ACHN (cell line): ENCODE data around the gene TBK1.

Experiments
- DNase-seq: peaks from one replicate; pipeline ENCODE4 v3.0.0-alpha.2; 2015
- in situ Hi-C: cut with HindIII; loops from 2 replicates; pipeline ENCODE4 v1.10.0; 2017; ENCODE audit warnings: low sequenced_read_pairs, low pct_ligation_motif_present, low pct_unique_long_range_greater_than_20kb

TBK1 gene

DNA sequence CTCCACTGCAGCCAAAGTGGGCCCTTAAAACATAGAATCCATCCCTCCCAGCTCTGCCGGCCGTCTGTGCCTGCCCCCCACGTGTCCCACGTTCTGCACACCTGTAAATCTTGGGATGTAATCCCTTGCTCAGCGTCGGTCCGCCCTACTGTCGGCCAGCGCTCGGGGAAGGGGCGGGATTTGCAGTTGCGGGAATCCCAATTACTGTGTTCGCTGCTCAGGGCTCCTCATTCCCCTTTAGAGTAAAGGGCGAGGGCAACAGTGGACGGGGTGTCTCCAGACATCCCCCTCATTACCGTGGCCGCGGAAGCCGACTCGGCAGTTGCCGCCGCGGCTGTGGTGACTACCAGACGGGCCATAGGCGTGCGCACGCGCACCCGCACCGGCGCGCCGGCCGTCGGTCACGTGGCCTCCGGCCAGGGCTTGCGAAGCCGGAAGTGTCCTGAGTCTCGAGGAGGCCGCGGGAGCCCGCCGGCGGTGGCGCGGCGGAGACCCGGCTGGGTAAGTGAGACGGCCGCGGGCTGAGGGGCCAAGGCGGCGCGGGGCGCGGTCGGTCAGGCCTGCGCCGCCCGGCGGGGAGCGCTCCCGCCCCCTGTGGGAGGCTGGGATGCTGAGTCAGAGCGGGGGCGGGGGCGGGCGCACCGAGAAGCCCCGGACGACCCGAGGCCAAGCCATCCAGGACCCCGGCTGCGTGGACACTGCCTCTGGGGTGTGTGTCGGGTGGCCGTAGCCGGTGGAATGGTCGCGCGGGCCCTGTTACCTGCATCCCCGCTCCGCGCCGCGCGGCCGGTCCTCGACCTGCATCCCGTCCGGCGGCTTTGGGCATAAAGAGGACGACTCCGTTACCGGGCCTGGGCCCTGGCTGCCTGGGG, at the start of gene TBK1:
TSS of gene TBK1 (plus strand) at position 434 of the 872 bp plus-strand sequence. CDS start 3,751 bp downstream, outside the sequence.
- DNase-seq, result peak; percentile 95
- in situ Hi-C loops, result no loop called here

DNA sequence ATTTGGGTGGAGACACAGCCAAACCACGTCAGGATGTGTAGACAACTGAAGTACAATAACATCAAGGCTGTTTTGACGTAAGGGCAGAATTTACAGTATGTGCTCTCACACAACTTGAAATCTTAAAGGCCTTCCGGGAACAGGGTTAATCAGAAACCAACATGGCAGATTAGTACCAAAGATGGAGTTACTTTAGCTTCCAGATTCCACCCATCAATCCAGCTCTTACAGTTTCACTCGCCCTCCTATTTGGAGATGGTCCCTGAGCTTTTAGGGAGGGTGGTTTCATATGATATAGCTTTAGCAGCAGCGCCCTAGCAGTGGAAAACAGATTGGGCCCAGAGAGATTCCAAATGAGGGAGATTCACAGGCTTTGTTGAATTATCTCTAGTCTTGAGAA, 49.7 kb upstream of the TBK1 start:
- in situ Hi-C loops, result no loop called here

DNA sequence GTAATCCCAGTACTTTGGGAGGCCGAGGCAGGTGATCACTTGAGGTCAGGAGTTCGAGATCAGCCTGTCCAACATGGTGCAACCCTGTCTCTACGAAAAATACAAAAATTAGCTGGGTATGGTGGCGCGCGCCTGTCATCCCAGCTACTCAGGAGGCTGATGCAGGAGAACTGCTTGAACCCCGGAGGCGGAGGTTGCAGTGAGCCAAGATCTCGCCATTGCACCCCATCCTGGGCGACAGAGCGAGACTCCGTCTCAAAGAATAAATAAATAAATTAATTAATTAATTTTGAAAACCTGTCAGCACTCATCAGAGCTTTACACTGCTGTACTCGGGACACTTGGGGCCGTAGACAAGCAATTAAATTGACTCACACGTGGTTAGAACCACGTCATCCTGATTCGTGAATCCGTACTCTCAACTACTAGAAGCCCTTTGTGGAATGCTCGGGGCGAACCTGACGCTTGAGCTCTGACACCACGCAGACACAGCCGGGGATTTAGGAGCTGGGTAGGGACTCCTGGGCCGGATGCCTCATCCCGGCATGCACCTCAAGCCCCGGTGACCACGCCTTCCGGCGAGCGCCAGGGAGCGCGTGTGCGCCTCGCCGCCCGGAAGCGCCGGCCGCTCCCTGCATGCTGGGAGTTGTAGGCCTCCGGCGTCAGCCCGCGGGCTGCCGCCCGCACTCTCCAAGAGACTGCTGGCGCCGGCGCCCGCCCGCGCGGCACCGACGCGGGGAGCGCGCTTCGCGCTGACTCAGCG, 48.0 kb upstream of the TBK1 start, which contains the start of gene XPOT:
TSS of gene XPOT (plus strand) at position 686 of the 763 bp plus-strand sequence. CDS start 5,644 bp downstream, outside the sequence.
- in situ Hi-C loops, result no loop called here
- peak; percentile 99 for DNase-seq

More for the DNA sequence above, 49.7 kb upstream of the TBK1 start:
- DNase-seq, result no peak

DNA sequence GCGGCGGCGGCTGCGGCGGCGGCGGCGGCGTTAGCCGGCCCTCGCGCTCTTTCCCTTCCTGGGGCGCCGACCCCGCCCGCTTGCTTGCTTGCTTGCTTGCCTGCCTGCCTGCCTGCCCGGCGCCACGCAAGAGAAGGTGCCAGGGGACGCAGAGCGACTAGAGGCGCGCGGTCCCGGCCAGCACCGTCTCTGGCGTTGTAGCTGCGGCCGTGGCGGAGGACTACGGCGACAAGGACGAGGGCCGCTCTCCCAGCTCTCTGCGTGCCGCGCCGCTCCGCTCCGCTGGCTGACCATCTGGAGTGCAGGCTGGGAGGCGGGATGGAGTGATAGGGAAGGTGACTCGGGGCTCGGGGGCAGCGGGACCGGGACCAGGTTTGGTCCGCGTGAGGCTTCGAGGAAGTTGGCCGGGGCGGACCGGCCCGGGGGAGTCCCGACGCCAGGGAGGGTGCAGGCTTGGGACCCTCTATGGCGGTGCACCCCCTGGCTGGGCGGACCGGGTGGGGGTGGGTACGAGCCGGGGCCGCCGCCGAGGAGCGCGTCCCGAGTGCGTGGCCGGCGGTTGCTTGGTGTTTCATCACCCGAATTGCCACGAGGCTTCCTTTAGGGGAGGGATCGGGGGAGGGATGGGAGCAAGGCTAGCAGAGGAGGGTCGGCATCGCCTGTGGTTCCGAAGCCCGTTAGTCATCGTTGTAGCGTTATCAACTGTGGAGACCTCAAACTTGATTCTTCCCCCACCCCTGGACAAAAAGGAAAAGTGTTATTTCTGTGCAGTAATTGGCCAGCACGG, 47.3 kb upstream of the TBK1 start:
- DNase-seq, result peak; percentile 93
- in situ Hi-C loops, result no loop called here

DNA sequence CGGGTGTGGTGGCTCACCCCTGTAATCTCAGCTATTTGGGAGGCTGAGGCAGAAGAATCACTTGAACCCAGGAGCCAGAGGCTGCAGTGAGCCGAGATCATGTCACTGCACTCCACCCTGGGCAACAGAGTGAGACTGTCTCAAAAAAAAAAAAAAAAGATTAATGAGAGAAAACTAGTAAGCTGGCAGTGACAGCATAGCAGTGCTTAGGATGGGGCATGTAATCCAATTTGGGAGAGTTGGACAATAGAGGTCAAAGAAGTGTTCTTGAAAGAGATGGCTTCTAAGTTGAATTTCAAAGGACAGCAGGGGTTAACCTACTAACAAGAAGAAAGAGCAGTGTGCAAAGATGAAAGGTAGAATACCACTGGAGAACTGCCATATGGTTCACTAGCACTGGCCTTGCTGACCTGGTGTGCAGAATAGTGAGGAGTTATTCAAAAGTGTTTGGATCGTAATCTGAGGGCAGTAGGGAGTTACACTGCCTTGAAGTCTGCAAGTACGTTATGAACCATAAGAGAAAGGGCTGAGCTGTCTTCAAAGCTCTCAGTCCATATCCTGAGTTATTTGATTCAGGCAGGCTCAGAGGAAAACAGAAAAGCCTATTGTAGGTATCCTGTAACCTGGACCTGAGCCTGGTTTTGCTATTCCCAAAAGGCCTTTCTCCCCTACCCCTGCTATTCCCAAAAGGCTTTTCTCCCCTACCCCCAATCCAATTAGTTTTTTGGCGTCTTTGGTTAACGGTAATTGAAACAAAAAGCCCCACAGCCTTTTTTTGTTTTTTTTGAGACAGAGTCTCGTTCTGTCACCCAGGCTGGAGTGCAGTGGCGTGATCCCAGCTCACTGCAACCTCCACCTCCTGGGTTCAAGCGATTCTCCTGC, 44.3 kb upstream of the TBK1 start:
- in situ Hi-C loops, result no loop called here
- DNase-seq, result no peak

DNA sequence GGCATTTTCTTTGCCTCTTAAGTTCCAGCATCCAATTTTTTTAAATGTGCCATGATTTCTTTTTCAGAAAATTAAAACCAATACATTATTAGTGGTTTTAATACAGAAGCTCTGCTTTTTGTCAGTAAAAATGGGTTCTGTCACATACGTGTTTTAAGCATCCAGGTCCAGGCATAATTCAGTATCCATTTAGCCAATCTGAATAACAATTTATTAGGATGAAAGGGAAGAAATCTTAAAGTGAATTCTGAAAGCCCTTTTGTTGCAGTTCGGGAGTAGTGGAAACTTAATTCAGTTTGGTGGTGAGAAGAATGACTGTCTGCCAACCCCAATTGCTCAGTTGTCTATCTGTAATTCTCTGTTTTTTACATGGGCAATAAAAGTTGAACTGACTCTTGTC, 40.5 kb upstream of the TBK1 start:
- DNase-seq, result no peak
- in situ Hi-C loops, result no loop called here

DNA sequence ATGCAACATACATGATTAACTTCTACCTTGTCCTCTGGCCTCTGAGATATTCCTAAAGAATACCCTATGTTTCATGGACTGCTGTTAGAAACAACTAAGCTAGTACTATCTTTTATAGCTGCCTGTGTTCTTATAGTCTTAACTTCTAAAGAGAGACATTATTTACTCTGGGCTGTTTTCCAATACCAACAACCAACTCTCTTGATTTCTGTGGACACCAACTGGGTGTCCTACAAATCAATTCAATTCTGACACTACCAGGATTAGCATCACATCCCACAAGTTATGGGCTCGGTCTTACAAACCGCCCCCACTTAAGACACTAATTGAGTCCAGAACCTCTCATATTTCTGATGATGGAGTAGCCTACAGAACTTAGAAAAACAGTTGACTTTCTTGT, 39.5 kb upstream of the TBK1 start:
- DNase-seq, result no peak
- in situ Hi-C loops, result no loop called here

DNA sequence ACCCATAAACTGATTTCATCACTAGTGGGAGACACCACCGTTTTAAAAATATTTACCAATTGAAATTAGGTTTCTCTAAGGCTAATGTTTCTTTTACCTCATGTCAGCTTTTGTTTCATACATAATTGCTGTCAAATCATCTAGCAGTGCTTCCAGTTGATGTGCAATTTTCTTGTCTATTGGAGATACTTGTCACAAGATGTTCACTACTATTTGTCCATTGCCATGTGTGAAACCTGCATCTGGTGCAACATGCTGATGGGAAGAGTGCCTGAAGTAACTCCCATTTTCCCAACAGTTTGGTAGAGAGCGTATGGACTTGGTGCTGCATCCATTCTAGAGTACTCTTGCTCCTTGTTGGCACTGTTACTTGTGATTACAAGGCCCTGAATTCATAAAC, 38.0 kb upstream of the TBK1 start:
- in situ Hi-C loops, result no loop called here

DNA sequence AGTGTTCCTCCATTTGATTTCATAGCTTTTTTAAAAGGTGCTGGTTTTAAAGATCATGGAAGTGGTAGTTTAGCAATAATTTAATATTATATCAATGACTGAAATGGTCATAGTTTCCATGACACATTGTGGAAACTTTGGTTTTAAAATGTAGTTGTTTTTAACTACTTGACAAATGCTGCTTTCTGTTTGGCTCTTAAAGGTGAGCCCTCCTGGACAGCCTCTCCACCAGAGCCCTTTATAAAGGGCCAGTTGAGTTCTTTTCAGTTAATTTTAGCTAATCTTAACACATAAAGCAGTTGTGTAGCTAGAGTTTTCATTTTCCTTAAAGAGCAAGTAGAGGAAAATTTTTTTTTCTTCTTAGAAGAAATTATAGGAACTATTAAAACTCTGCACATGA, 33.7 kb upstream of the TBK1 start:
- no peak for DNase-seq
- in situ Hi-C loops, result no loop called here

More for the DNA sequence above, 38.0 kb upstream of the TBK1 start:
- DNase-seq, result no peak

DNA sequence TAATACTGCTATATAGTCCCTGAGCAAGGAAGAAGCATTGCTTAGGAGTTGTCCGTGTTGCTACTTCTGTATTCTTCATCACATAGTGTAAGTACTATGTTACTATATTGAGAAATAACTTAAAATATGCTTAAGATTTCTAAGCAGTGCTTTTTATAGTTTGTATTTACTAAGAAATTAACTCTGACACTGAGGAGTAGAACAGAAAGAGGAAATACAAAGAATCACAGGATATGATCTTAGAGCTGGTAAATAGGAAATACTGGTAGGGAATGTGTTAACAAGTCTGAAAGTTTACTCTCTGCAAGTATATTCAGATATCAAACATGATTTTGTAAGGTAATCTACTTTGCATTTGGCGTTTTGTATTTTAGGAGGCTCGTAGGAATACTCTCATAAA, 32.2 kb upstream of the TBK1 start:
- no peak for DNase-seq
- in situ Hi-C loops, result no loop called here

DNA sequence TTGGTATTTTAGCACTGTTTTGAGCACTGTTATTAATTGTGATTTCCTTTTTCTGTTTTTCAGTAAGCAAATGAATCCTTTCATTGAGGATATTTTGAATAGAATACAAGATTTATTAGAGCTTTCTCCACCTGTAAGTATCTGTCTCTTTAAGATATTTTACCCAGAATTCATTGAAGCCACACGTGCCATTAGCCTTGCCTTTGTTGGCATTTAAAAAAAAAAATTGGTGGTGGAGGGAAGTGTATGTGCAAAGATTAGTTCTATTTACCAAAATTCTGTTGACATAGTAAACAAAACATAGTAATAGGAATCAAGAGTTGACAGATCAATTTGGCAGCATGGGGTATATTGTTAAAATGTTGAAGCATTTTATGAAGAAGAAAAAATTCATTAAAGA, 23.9 kb upstream of the TBK1 start:
- in situ Hi-C loops, result no loop called here

DNA sequence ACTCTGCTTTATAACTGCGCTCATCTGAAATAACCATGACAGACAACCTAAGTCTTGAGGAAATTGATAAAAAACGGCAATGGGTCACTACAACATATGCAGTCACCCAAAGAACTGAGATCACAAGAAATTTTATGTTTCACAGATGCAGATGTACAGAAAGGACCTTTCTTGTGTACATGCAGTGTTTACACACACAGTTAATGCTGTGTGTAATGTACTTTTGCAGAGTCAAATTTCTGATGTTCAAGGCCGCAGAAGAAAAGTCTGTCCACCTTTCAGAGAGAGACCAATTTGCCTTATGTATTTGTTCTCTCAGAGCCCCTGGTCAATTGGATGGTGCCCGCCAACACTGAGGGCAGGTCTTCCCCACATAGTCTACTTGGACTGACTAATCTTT, 23.0 kb upstream of the TBK1 start:
- in situ Hi-C loops, result no loop called here
- DNase-seq, result no peak

More for the DNA sequence above, 23.9 kb upstream of the TBK1 start:
- DNase-seq, result no peak

DNA sequence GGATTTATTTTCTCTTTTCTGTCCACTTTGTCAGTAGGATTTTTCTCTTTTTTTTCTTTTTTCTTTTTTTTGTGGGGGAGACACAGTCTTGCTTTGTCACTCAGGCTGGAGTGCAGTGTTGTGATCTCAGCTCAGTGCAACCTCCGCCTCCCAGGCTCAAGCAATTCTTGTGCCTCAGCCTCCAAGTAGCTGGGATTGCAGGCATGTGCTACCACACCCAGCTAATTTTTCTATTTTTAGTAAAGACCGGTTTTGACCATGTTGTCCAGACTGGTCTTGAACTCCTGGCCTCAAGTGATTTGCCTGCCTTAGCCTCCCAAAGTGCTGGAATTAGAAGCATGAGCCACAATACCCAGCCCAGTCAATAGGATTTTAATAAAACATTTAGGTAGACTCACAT, 21.0 kb upstream of the TBK1 start:
- in situ Hi-C loops, result no loop called here
- no peak for DNase-seq

DNA sequence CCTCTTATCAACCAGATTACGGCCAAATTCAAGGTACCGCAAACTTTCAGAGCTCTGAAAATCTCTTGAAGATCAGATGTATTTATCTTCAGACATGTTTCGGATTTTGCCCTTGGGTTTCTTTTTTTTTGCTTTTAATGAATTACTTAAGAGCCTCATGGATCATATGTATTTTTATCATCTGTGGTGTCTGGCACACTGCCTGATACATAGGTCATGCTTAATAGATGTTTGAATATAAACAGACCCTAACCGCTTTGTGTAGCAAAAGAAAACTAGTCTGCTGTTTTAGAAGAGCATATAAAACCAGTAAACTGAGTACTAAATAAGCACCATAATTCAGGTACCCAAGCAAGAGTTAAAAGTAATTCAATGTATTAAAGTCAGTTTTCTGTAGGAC, 20.1 kb upstream of the TBK1 start:
- in situ Hi-C loops, result no loop called here
- no peak for DNase-seq

DNA sequence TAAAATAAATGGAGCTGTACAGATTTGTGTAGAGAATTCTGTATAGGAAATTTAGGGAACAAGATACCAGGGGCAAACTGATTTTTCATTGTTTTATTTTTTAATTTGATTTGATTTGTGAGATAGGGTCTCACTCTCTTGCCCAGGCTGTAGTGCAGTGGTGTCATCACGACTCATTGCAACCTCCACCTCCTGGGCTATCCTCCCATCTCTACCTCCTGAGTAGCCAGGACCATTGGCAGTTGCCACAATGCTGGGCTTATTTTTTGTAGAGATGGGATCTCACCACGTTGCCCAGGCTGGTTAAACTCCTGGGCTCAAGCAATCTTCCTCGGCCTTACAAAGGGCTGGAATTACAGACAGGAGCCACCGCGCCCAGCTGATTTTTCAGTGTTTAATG, 18.0 kb upstream of the TBK1 start:
- in situ Hi-C loops, result no loop called here
- no peak for DNase-seq

DNA sequence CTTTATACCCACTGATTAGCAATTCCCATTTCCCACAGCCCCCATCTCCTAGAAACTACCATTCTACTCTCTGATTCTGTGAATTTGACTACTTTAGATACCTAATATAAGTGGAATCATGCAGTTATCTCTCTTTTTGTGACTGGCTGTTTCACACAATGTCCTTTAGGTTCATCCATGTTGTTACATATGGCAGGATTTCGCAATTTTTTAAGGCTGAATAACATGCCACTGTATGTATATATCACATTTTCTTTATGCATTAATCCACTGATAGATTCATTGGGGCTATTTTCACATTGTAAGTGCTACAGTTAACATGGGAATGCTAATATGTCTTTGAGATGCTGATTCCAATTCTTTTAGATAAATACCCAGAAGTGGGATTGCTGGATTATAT, 11.8 kb upstream of the TBK1 start:
- in situ Hi-C loops, result no loop called here

DNA sequence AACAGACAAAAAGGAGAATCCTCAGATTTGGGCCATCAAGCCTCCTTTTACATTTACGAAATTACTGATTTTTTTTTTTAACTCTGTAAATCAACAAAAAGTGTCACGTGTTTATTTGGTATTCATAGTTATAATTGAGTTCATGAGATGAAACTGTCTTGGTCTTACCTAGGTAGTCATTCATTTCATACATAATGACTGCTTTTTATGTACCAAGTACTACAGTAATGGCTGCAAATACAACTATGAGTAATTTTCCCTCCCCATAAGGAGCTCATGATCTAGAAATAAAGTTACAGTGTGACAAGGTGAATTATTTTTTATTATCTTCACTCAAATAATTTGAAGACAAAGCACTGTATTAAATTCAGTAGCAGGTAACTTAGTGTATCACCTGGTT, 6.4 kb upstream of the TBK1 start:
- in situ Hi-C loops, result no loop called here
- no peak for DNase-seq

More for the DNA sequence above, 11.8 kb upstream of the TBK1 start:
- DNase-seq, result no peak

DNA sequence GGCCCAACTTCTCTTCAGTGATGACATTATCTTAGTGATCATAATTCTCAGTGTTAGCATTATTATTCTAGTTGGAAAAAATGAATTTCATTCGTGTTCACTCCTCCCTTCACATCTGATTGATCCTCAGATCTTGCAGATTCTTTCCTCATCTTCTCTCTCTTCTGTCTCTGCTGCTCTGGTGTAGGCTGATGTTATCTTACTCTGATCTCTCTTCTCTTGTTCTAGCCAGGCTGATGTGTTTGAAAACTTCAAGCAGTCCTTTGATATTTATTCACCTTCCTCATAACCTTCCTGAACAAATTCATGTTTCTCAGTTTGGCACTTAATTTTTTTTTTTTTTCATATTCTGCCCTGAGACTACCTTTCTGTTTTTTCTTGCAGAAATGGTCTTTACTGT, 5.6 kb upstream of the TBK1 start:
- DNase-seq, result no peak
- in situ Hi-C loops, result no loop called here
